Measurements from ENCODE around the gene SMPD3.
A peak's percentile ranks its signal among the peaks of the same experiment; 100 is the strongest.

SMPD3 gene

GRCh38 chr16:68401871-68402747, 46.2 kb downstream of the SMPD3 start:
- DNase-seq: no peak

GRCh38 chr16:68400924-68401460, 47.3 kb downstream of the SMPD3 start:
- DNase-seq: no peak

GRCh38 chr16:68400083-68400923, 48.0 kb downstream of the SMPD3 start:
- DNase-seq: no peak

- no peak for DNase-seq
Observed at GRCh38 chr16:68399456-68399855, 48.9 kb downstream of the SMPD3 start.

GRCh38 chr16:68397710-68398201, 50.6 kb downstream of the SMPD3 start:
- no peak for DNase-seq

- DNase-seq: no peak
Observed at GRCh38 chr16:68396481-68396880, 51.8 kb downstream of the SMPD3 start.

GRCh38 chr16:68395815-68396214, 52.5 kb downstream of the SMPD3 start:
- no peak for DNase-seq

- DNase-seq: no peak
Observed at GRCh38 chr16:68395167-68395786, 53.0 kb downstream of the SMPD3 start.

GRCh38 chr16:68393333-68393732, 55.0 kb downstream of the SMPD3 start:
- no peak for DNase-seq

GRCh38 chr16:68389750-68390371, 58.4 kb downstream of the SMPD3 start:
- no peak for DNase-seq

- peak; percentile 73 for DNase-seq
Observed at GRCh38 chr16:68389006-68389405, 59.3 kb downstream of the SMPD3 start.

- DNase-seq: no peak
Observed at GRCh38 chr16:68388124-68388523, 60.2 kb downstream of the SMPD3 start.

GRCh38 chr16:68387301-68387700, 61.0 kb downstream of the SMPD3 start:
- peak; percentile 33 for DNase-seq

GRCh38 chr16:68386628-68387027, 61.7 kb downstream of the SMPD3 start:
- DNase-seq: no peak

GRCh38 chr16:68385371-68385770, 62.9 kb downstream of the SMPD3 start:
- no peak for DNase-seq

- DNase-seq: no peak
Observed at GRCh38 chr16:68384288-68385161, 63.8 kb downstream of the SMPD3 start.

GRCh38 chr16:68383858-68384257, 64.5 kb downstream of the SMPD3 start:
- DNase-seq: no peak

- no peak for DNase-seq
Observed at GRCh38 chr16:68382296-68382718, 66.0 kb downstream of the SMPD3 start.

GRCh38 chr16:68381363-68381724, 67.0 kb downstream of the SMPD3 start:
- DNase-seq: no peak

- DNase-seq: no peak
Observed at GRCh38 chr16:68380676-68381362, 67.5 kb downstream of the SMPD3 start.

GRCh38 chr16:68380348-68380670, 68.0 kb downstream of the SMPD3 start:
- DNase-seq: no peak

All from left hindlimb (tissue), 1 donor.